WTC11 (cell line): ENCODE results near the gene COMMD6.
"Not testable (repeated sequence)": the region's sequence is repeated elsewhere in the genome, so short reads cannot be mapped to it uniquely, and the experiment has no call there.

Experiments used
- ATF3 ChIP-seq: sonication (generic); formaldehyde crosslinking; conservative IDR thresholded peaks from 2 replicates; pipeline ENCODE4 v1.8.1; 2022; ENCODE audit warnings: mild to moderate bottlenecking, missing genetic modification reagents
- CTCF ChIP-seq: fragments of 200-600 bp; IDR thresholded peaks from 2 replicates; pipeline ENCODE4 v1.8.0; 2022; ENCODE audit warnings: antibody characterized with exemption
- HMGA2 ChIP-seq: fragments of 250-450 bp; sonication (Bioruptor Pico); IDR thresholded peaks from 2 replicates; pipeline ENCODE4 v1.4.0; 2021; ENCODE audit warnings: mild to moderate bottlenecking, moderate library complexity
- HMGXB4 ChIP-seq: sonication (generic); formaldehyde crosslinking; IDR thresholded peaks from 2 replicates; pipeline ENCODE4 v1.8.1; 2023; ENCODE audit warnings: mild to moderate bottlenecking, moderate library complexity, missing genetic modification reagents
- JUN ChIP-seq: sonication (generic); formaldehyde crosslinking; IDR thresholded peaks from 2 replicates; pipeline ENCODE4 v1.8.0; 2023; ENCODE audit warnings: mild to moderate bottlenecking, missing genetic modification reagents
- PREB ChIP-seq: sonication (generic); formaldehyde crosslinking; IDR thresholded peaks from 2 replicates; pipeline ENCODE4 v1.8.1; 2022; ENCODE audit warnings: mild to moderate bottlenecking, missing genetic modification reagents, moderate library complexity, borderline replicate concordance

GRCh38 chr13:75545386-75545785 is 7.7 kb upstream of the COMMD6 start:
- TF ChIP-seq CTCF; PREB (CRISPR knock-in tag); HMGA2 (CRISPR knock-in tag); JUN (CRISPR knock-in tag); ATF3; HMGXB4 (CRISPR knock-in tag): not testable (repeated sequence)
